GM12878 (cell line): ENCODE measurements around the gene SLC1A2. TPM values are rescaled to one million over a fixed set of nuclear protein-coding genes. Genes with fewer than 3 reads are reported as not detected.

Experiments used
- ATAC-seq: fragments of 200-7000 bp; cut with Tn5 transposase; 3 replicates; pipeline ENCODE4 v1.9.1; 2020; ENCODE audit warnings: mild to moderate bottlenecking, moderate library complexity
- BruUV-seq: library from RNA; stranded (reverse); fragments of 400-500 nt; replicated peaks from 2 replicates; lab custom pipeline; 2021; lab: Mats Ljungman, UMichigan
- CTCF ChIA-PET: fragments of 300-600 bp; sonication (Branson Sonifier 250); formaldehyde crosslinking; extraction: SDS; loops from one replicate; lab custom pipeline; 2021; ENCODE audit warnings: inconsistent platforms; lab: Yijun Ruan, JAX
- POLR2A ChIA-PET: fragments of 350-600 bp; formaldehyde crosslinking; extraction: SDS; loops from one replicate; lab custom pipeline; 2021; ENCODE audit warnings: inconsistent platforms; lab: Charles Lee
- RAD21 ChIA-PET: fragments of 300-600 bp; sonication (Branson Sonifier 250); formaldehyde crosslinking; loops from one replicate; lab custom pipeline; 2023; ENCODE audit warnings: antibody characterized with exemption; ENCODE audit not compliant: unreplicated experiment; lab: Charles Lee
- SMC1A ChIA-PET: fragments of 300-600 bp; sonication (Branson Sonifier 250); formaldehyde crosslinking; loops from one replicate; lab custom pipeline; 2023; ENCODE audit not compliant: unreplicated experiment, uncharacterized antibody; lab: Charles Lee
- DNase-seq: peaks from one replicate; pipeline ENCODE4 v3.0.0-alpha.2; 2011; ENCODE audit warnings: low read depth, low spot score
- FAIRE-seq: peaks from 3 replicates; lab custom pipeline; 2011; peaks lifted over from hg19 to GRCh38; lab: Jason Lieb, UNC
- H2AFZ ChIP-seq: 2 replicates; pipeline ENCODE4 v1.6.0; 2011; ENCODE audit warnings: low read depth, low read length, control low read depth; ENCODE audit not compliant: control insufficient read depth
- H3K27ac ChIP-seq: 2 replicates; pipeline ENCODE4 v1.5.1; 2011; ENCODE audit warnings: control low read depth; ENCODE audit not compliant: control insufficient read depth, insufficient read depth
- H3K27me3 ChIP-seq, 2 experiments: replicated peaks in 1 of 2; 2 replicates each; pipeline versions ENCODE4 v1.6.0 to v1.6.1; 2011; ENCODE audit warnings: low read length in 1 of 2; ENCODE audit not compliant: control insufficient read depth in 2 of 2, insufficient read depth in 2 of 2
- H3K36me3 ChIP-seq, 2 experiments: 2 replicates each; pipeline ENCODE4 v1.5.1; 2011; ENCODE audit warnings: low read length in 1 of 2; ENCODE audit not compliant: control insufficient read depth in 2 of 2, insufficient read depth in 2 of 2
- H3K4me1 ChIP-seq: 2 replicates; pipeline ENCODE4 v1.6.1; 2011; ENCODE audit warnings: mild to moderate bottlenecking, low read length, moderate library complexity, mixed read lengths; ENCODE audit not compliant: control insufficient read depth, insufficient read depth
- H3K4me2 ChIP-seq: 2 replicates; pipeline ENCODE4 v1.6.0; 2011; ENCODE audit warnings: control low read depth; ENCODE audit not compliant: control insufficient read depth, insufficient read depth
- H3K4me3 ChIP-seq: fragments of 200-600 bp; sonication (generic); 2 replicates; pipeline ENCODE4 v1.5.1; 2016
- H3K79me2 ChIP-seq: 2 replicates; pipeline ENCODE4 v1.6.0; 2011; ENCODE audit warnings: low read length; ENCODE audit not compliant: control insufficient read depth, insufficient read depth
- H3K9ac ChIP-seq: 2 replicates; pipeline ENCODE4 v1.8.0; 2011; ENCODE audit warnings: low read length, control low read depth, mixed read lengths; ENCODE audit not compliant: control insufficient read depth, insufficient read depth
- H3K9me3 ChIP-seq: replicated peaks from 3 replicates; pipeline ENCODE4 v1.5.1; 2011; ENCODE audit warnings: mild to moderate bottlenecking, low read length; ENCODE audit not compliant: control insufficient read depth, insufficient read depth
- H4K20me1 ChIP-seq: 2 replicates; pipeline ENCODE4 v1.6.0; 2011; ENCODE audit not compliant: control insufficient read depth, insufficient read depth
- FOS ChIP-seq: IDR thresholded peaks from 3 replicates; pipeline ENCODE4 v1.6.1; 2011; ENCODE audit warnings: borderline replicate concordance; ENCODE audit not compliant: insufficient read length; ENCODE audit errors: extremely low read depth
- IRF4 ChIP-seq: IDR thresholded peaks from 2 replicates; pipeline ENCODE4 v1.6.1; 2011; ENCODE audit warnings: low read depth, low read length
- NFIC ChIP-seq: IDR thresholded peaks from 2 replicates; pipeline ENCODE4 v1.6.1; 2012; ENCODE audit warnings: low read depth, mild to moderate bottlenecking, inconsistent platforms, low read length, moderate library complexity
- NR2C1 ChIP-seq: fragments of 450-650 bp; IDR thresholded peaks from 2 replicates; pipeline ENCODE4 v1.6.1; 2017; ENCODE audit warnings: antibody characterized with exemption, mild to moderate bottlenecking, moderate library complexity
- PAX5 ChIP-seq: IDR thresholded peaks from 2 replicates; pipeline ENCODE4 v1.6.1; 2011; ENCODE audit warnings: low read depth, low read length, borderline replicate concordance
- RAD21 ChIP-seq: IDR thresholded peaks from 2 replicates; pipeline ENCODE4 v1.6.1; 2011; ENCODE audit warnings: mild to moderate bottlenecking, low read depth, low read length, moderate library complexity; ENCODE audit not compliant: insufficient read depth
- RAD51 ChIP-seq: fragments of 450-650 bp; IDR thresholded peaks from 2 replicates; pipeline ENCODE4 v1.6.1; 2016; ENCODE audit warnings: moderate library complexity, mild to moderate bottlenecking, inconsistent platforms
- RB1 ChIP-seq: fragments of 450-650 bp; formaldehyde crosslinking; IDR thresholded peaks from 2 replicates; pipeline ENCODE4 v1.6.1; 2017; ENCODE audit warnings: mild to moderate bottlenecking, borderline replicate concordance
- RCOR1 ChIP-seq: conservative IDR thresholded peaks from 2 replicates; pipeline ENCODE4 v1.6.1; 2012; ENCODE audit warnings: low read depth, low read length, improper control_type of control experiment
- SMAD5 ChIP-seq: IDR thresholded peaks from 2 replicates; pipeline ENCODE4 v1.6.1; 2016; ENCODE audit warnings: antibody characterized with exemption, low read depth
- ZNF207 ChIP-seq: fragments of 450-650 bp; IDR thresholded peaks from 2 replicates; pipeline ENCODE4 v1.6.1; 2014; ENCODE audit warnings: antibody characterized with exemption, mild to moderate bottlenecking, borderline replicate concordance
- ZNF274 ChIP-seq: IDR thresholded peaks from one replicate; pipeline ENCODE4 v1.8.0; 2011; ENCODE audit not compliant: insufficient read length, insufficient read depth
- ZNF384 ChIP-seq: IDR thresholded peaks from 2 replicates; pipeline ENCODE4 v1.6.1; 2012; ENCODE audit warnings: low read depth, mild to moderate bottlenecking, low read length, improper control_type of control experiment, borderline replicate concordance
- WGBS: methylation state at CpG from one replicate; pipeline ENCODE4 v1.1.6; 2016; ENCODE audit warnings: low lambda C conversion rate; ENCODE audit not compliant: insufficient replicate concordance, insufficient coverage; ENCODE audit errors: missing lambda C conversion rate; 5-methylcytosine and 5-hydroxymethylcytosine counted together
- in situ Hi-C: fragments of 300-500 bp; cut with MboI; formaldehyde crosslinking; loops from 9 replicates; pipeline ENCODE4 v1.14.3; 2018; ENCODE audit warnings: mixed read lengths
- intact Hi-C: fragments of 100-400 bp; cut with micrococcal nuclease; formaldehyde crosslinking; loops from one replicate; pipeline ENCODE4 v1.14.2; 2022; ENCODE audit not compliant: unreplicated experiment
- polyA plus RNA-seq, 11 experiments: library from polyadenylated mRNA; depleted of rRNA in 4 of 11; unstranded in 6 of 11; stranded (reverse) in 5 of 11; fragments of >200 nt; fragmentation: Nextera tagmentation in 4 of 11; fragmentation: Illumina TruSeq in 1 of 11; extraction: Ambion mirVana in 4 of 11; extraction: Trizol in 1 of 11; gene quantifications; 1 replicate in 1 of 11; 2 replicates in 10 of 11; pipeline versions ENCODE4 v1.2.1 to v1.2.3, GENCODE V29; 2011 to 2016; ENCODE audit warnings: inconsistent platforms in 2 of 11, missing spikeins in 2 of 11, low read depth in 1 of 11
- total RNA-seq, 4 experiments: library from RNA; depleted of rRNA in 3 of 4; stranded (reverse); fragments of >200 nt in 3 of 4; fragmentation: Illumina TruSeq in 1 of 4; extraction: Trizol in 1 of 4; gene quantifications; 2 replicates each; pipeline versions ENCODE4 v1.2.1 to v1.2.3, GENCODE V29; 2013 to 2021
- TF ChIP-seq, protein P1 (sequence below): fragments of 150-350 bp; IDR thresholded peaks from 2 replicates; pipeline ENCODE4 v1.6.1; 2014; ENCODE audit warnings: mild to moderate bottlenecking, low read depth, low read length
- TF ChIP-seq, protein P2 (sequence below): fragments of 150-350 bp; IDR thresholded peaks from 2 replicates; pipeline ENCODE4 v1.6.1; 2016; ENCODE audit warnings: low read depth, low read length
- TF ChIP-seq, protein P3 (sequence below), 3 experiments: IDR thresholded peaks in 2 of 3; conservative IDR thresholded peaks in 1 of 3; 2 replicates each; pipeline ENCODE4 v1.5.1; 2011; ENCODE audit warnings: low read depth in 3 of 3, low read length in 3 of 3, mild to moderate bottlenecking in 3 of 3, control low read depth in 2 of 3, moderate library complexity in 2 of 3, inconsistent platforms in 1 of 3, mixed read lengths in 1 of 3; ENCODE audit not compliant: control insufficient read depth in 2 of 3, insufficient read depth in 1 of 3; ENCODE audit errors: extremely low read depth in 1 of 3
- TF ChIP-seq, protein P4 (sequence below): fragments of 450-650 bp; IDR thresholded peaks from 2 replicates; pipeline ENCODE4 v1.6.1; 2016; ENCODE audit warnings: mild to moderate bottlenecking

The SLC1A2 gene
- total and polyA plus RNA-seq, 10 of the 15 experiments (the other 5 are each of a cell fraction or from before 2014, with no cell fraction given): 0.01 to 0.84 (median 0.22) TPM; not detected in 1

DNA sequence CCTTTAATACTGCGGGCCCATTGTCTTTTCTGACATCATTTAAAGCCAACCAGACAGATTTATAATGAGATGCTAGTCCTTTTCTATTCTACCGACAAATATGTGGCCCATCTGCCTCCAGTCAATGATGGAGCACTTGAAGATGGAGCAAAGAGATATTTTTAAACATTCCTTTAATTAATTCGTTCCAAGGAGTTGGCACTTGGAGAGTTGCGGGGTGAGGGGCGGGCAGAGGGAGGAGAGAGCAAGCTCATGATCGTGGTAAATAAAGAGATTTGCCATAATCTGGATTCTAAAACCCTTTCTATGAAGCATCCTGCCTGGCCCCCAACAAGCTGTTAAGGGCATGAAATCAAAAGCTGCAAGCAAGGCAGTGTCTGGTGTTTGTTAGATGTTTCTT lies 5.0 kb downstream of the SLC1A2 start:
- in situ Hi-C loops: loop anchor here (10.0 kb wide), 1 partner anchor 830 kb away; no protein-coding TSS in a partner anchor
- WGBS: 33% methylated on average over 6 of the region's 6 CpGs
- SMC1A ChIA-PET: interaction anchor here (0.7 to 1.3 kb wide), 3 partner anchors 11 to 488 kb away, joined by 3 to 4 read pairs (median 3); no protein-coding TSS in a partner anchor

More for the DNA sequence above, 5.0 kb downstream of the SLC1A2 start:
- H2AFZ ChIP-seq: no peak overlapping the region
- H4K20me1 ChIP-seq: no peaks in the 10 kb centered on the region
- peaks cover 12 to 21% of the 10 kb centered on the region in 2 experiments for H3K27me3 ChIP-seq
- no TSS peak for BruUV-seq
- RAD21 ChIA-PET: no interaction called here
- DNase-seq: no peak
- H3K9me3 ChIP-seq: no peaks in the 10 kb centered on the region
- TF ChIP-seq, protein P1, sequence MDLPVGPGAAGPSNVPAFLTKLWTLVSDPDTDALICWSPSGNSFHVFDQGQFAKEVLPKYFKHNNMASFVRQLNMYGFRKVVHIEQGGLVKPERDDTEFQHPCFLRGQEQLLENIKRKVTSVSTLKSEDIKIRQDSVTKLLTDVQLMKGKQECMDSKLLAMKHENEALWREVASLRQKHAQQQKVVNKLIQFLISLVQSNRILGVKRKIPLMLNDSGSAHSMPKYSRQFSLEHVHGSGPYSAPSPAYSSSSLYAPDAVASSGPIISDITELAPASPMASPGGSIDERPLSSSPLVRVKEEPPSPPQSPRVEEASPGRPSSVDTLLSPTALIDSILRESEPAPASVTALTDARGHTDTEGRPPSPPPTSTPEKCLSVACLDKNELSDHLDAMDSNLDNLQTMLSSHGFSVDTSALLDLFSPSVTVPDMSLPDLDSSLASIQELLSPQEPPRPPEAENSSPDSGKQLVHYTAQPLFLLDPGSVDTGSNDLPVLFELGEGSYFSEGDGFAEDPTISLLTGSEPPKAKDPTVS: no peak
- TF ChIP-seq PAX5 (no peak), RAD51 (no peak), NFIC (no peak), ZNF274 (no peak), NR2C1 (no peak), ZNF207 (no peak), SMAD5 (no peak), FOS (no peak), RB1 (no peak), RCOR1 (no peak), IRF4 (no peak), ZNF384 (no peak), RAD21 (no peak)
- TF ChIP-seq, protein P2, sequence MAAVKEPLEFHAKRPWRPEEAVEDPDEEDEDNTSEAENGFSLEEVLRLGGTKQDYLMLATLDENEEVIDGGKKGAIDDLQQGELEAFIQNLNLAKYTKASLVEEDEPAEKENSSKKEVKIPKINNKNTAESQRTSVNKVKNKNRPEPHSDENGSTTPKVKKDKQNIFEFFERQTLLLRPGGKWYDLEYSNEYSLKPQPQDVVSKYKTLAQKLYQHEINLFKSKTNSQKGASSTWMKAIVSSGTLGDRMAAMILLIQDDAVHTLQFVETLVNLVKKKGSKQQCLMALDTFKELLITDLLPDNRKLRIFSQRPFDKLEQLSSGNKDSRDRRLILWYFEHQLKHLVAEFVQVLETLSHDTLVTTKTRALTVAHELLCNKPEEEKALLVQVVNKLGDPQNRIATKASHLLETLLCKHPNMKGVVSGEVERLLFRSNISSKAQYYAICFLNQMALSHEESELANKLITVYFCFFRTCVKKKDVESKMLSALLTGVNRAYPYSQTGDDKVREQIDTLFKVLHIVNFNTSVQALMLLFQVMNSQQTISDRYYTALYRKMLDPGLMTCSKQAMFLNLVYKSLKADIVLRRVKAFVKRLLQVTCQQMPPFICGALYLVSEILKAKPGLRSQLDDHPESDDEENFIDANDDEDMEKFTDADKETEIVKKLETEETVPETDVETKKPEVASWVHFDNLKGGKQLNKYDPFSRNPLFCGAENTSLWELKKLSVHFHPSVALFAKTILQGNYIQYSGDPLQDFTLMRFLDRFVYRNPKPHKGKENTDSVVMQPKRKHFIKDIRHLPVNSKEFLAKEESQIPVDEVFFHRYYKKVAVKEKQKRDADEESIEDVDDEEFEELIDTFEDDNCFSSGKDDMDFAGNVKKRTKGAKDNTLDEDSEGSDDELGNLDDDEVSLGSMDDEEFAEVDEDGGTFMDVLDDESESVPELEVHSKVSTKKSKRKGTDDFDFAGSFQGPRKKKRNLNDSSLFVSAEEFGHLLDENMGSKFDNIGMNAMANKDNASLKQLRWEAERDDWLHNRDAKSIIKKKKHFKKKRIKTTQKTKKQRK: no peak
- TF ChIP-seq, protein P3, sequence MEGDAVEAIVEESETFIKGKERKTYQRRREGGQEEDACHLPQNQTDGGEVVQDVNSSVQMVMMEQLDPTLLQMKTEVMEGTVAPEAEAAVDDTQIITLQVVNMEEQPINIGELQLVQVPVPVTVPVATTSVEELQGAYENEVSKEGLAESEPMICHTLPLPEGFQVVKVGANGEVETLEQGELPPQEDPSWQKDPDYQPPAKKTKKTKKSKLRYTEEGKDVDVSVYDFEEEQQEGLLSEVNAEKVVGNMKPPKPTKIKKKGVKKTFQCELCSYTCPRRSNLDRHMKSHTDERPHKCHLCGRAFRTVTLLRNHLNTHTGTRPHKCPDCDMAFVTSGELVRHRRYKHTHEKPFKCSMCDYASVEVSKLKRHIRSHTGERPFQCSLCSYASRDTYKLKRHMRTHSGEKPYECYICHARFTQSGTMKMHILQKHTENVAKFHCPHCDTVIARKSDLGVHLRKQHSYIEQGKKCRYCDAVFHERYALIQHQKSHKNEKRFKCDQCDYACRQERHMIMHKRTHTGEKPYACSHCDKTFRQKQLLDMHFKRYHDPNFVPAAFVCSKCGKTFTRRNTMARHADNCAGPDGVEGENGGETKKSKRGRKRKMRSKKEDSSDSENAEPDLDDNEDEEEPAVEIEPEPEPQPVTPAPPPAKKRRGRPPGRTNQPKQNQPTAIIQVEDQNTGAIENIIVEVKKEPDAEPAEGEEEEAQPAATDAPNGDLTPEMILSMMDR (IDR thresholded peaks at IDR 0.05 in 2 of 3, conservative IDR thresholded peaks at IDR 0.05 in 1 of 3; ENCODE audit: control insufficient read depth in 2 of 3, extremely low read depth in 1 of 3, insufficient read depth in 1 of 3, low read depth in 3 of 3, low read length in 3 of 3): no peak
- TF ChIP-seq, protein P4, sequence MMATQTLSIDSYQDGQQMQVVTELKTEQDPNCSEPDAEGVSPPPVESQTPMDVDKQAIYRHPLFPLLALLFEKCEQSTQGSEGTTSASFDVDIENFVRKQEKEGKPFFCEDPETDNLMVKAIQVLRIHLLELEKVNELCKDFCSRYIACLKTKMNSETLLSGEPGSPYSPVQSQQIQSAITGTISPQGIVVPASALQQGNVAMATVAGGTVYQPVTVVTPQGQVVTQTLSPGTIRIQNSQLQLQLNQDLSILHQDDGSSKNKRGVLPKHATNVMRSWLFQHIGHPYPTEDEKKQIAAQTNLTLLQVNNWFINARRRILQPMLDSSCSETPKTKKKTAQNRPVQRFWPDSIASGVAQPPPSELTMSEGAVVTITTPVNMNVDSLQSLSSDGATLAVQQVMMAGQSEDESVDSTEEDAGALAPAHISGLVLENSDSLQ: no peak
- no peak overlapping the region for H3K4me2 ChIP-seq
- H3K9ac ChIP-seq: no peak overlapping the region
- H3K79me2 ChIP-seq: no peaks in the 10 kb centered on the region
- no peak overlapping the region for H3K4me3 ChIP-seq
- ATAC-seq: no peak
- FAIRE-seq: no peak
- no peaks in the 10 kb centered on the region for H3K36me3 ChIP-seq
- intact Hi-C loops: loop anchor here (5.0 kb wide), 1 partner anchor 907 kb away; no protein-coding TSS in a partner anchor
- no peak overlapping the region for H3K27ac ChIP-seq
- H3K4me1 ChIP-seq: no peaks in the 10 kb centered on the region
- POLR2A ChIA-PET: no interaction called here
- CTCF ChIA-PET: interaction anchor here (1.2 kb wide), 1 partner anchor 11 kb away, joined by 3 read pairs; no protein-coding TSS in a partner anchor
